HG02884 (cell line): Measurements from ENCODE around the gene FOXP1.
"Not testable (repeated sequence)": the region's sequence is repeated elsewhere in the genome, so short reads cannot be mapped to it uniquely, and the experiment has no call there.

Experiments used
- ATAC-seq: cut with Tn5 transposase; IDR thresholded peaks from one replicate; pipeline ENCODE4 v1.9.1; 2021; ENCODE audit warnings: mild to moderate bottlenecking, moderate library complexity; ENCODE audit not compliant: unreplicated experiment

Gene FOXP1

DNA sequence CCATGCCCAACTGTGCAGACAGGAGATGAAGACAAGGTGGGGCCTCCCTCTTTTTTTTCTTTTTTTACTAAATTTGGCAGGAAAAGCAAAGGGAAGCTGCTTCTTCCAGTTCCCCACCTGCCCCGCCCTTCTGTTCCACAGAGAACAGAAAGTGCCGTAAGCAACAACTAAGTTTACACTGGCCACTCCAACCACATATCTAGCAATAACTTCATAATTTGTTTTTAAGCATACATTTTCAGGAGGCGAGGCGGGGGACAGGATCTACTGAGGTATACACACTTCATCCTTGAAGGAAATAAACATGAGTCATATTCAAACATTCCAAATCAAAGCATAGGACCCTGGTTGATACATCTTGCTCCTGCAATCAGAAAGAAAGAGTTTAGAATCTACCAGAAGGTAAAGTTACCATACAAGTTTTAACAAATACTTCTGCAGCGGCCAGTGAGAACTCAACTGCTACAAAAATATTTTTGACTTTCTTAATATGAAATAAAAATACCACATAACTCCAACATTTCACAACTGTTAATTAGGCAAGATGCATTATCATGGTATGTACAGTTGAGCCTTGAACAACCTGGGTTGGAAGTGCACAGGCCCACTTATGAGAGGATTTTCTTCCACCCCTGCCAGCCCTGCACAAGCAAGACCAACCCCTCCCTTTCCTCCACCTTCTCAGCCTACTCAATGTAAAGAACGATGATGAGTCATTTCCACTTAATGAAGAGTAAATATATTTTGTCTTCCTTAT lies 50.7 kb downstream of the FOXP1 start:
- ATAC-seq = no peak

DNA sequence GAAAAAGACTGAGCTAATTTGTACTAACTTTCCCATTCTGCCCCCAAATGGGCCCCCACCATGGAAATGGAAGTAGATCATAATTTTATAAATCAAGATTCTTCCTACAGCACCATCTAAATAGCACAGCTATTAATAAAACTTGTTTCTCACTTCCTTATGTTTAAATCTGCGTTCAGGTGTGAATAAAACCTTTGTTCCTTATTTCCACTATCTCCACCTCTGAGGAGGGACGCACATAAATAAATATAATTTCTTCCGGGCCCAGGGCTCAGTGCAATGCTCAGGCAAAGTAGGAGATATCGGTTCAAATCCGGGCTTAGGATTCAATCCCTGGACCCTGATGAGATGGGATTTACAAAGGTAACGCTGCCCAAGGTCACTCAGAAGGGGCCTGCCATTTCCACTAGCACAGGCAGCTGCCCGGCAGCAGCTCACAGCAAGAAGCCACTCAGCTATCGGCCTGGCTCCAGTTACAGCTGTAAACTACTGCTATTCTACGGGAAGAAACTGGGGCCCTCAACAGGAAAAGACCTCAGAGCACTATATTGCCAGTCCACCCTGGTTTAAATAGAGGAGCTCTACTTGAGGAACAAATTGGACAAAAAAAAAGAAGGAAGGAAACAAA lies 52.5 kb downstream of the FOXP1 start:
- ATAC-seq = no peak

DNA sequence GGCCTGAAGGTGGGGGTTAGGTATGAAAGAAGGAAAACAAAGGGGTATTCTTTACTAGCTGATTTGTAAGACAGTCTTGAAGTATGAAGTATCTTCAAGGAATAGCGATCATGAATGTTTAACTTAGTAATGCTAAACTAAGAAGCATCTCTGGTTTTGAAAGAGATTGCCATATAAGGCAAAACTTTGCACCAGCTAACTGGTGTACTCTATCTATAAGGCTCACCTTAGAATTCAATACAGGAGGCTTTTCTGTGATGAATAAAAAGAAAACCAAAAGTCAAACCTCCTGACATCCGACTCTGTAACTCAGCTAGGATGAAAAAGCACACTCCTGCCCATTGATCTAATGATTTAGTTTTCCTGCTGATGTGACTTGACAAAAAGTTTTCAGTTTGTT lies 54.7 kb downstream of the FOXP1 start:
- ATAC-seq = no peak

DNA sequence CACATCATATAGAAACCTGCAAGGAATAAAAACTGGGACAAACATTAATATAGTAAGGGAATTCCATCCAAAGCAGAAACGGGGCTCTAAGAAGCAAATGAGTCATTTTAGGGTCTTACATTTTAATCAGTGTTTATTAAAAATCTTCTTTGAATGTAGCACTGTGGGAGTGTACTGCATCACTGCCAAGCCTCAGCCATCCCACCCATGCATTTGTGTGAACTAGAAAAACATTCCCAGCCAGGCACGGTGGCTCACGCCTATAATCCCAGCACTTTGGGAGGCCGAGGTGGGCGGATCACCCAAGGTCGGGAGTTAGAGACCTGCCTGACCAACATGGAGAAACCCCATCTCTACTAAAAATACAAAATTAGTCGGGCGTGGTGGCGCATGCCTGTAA lies 57.1 kb downstream of the FOXP1 start:
- not testable (repeated sequence) for ATAC-seq

DNA sequence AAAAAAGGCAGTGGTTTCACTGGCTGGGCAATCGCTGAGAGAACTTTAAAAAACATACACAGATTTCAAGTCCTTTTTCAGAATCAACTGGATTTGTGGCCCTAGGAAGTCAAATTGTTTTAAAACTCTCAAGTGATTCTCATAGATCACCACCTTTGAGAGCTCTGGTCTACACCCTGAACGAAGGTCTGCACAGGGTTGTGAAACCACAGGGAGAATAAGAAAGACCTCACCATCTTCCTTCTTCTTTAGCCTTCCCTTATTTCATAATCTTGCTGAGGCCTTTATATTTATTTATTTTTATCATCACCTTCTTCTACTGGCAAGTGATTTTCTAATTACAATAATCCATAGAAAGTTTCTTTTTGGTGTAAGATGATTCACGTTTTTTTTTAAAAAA lies 58.1 kb downstream of the FOXP1 start:
- ATAC-seq = no peak

DNA sequence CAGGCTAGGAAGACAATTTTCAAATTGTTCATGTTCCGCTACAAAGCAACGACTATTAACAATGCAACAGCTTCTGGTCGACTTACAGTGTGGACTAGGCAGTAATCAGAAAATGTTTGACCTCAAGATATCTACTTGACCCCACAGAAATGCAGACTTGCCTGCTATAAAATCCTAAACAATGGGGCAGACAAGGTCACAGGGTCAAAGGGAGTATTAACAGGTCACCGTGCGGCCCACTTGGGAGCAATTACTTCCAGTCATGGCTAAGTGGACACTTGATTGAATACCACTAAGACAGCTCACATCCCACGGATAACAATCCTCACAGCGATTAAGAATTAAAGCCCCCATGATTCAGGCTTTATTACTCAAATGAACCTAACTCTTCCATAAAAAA lies 58.9 kb downstream of the FOXP1 start:
- ATAC-seq = no peak

DNA sequence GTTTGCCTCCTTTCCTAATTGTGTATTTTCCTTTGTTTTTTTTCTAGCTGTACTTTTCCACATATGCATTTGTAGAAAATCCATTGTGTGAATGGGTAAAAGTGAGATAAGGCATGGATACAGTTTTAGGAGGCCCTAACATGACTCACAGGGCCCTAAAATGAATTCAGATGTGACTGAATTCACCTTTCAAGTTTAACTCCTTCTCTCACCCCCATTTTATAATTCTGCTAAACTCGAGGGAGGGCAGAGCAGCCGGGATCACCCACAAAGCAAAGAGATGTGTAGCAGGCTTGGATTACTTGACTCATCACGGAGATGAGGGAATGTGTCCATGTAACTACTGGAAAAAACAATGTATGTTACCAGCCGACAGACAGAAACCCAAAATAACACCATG lies 59.9 kb downstream of the FOXP1 start:
- ATAC-seq = no peak

DNA sequence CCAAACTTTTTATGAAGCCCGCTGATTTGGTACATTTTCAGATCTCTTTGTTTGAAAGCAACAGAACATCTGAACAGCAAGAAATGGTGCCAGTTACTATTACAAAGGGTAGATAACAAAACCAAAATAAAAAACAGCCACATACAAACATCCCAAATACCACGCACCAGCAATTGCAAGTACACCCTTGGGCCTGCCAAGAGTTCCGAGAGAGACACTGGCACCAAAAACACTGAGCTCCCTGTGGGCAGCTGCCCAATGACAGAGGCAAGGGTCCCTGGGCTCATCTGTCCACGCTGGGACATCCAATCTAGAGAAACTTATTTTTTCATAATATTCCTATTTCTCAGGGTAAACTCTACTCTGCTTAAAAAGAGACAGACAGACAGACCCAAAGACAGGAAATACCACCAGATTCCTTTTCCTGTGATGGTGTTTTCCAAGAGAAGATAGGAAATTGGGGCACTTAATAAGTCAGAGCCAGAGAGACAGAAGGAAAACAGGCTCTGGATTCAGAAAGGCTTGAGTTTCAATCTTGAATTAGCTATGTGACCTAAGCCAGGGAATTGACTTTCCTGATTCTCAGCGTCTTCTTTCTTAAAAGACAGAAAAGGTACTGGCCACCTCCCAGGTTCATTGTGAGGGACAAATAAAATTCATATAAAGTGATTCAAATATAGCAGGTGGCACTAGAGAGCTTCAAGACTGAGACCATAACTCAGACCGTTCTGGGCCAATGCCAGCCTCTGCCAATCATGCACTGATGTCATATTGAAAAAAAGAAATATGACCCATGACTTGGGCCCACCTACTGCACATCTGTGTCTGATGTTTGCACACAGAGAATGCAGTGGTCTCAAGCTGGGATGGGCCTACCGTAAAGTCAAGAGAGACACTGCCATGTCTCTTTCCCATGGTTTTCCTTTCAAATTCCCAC lies 61.3 kb downstream of the FOXP1 start:
- no peak for ATAC-seq

DNA sequence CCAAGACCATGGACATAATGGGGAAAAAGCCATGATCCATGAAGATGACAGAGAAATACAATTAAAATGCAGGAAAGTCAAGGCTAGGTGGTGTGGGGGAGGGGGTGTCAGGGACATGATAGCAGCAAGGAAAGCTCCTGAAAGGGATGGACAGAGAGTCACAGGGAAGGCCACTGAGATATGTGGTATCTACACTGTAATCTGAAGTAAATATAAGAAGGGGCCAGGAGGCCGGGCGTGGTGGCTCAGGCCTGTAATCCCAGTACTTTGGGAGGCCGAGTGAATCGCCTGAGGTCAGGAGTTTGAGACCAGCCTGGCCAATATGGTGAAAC lies 62.5 kb downstream of the FOXP1 start:
- no peak for ATAC-seq

DNA sequence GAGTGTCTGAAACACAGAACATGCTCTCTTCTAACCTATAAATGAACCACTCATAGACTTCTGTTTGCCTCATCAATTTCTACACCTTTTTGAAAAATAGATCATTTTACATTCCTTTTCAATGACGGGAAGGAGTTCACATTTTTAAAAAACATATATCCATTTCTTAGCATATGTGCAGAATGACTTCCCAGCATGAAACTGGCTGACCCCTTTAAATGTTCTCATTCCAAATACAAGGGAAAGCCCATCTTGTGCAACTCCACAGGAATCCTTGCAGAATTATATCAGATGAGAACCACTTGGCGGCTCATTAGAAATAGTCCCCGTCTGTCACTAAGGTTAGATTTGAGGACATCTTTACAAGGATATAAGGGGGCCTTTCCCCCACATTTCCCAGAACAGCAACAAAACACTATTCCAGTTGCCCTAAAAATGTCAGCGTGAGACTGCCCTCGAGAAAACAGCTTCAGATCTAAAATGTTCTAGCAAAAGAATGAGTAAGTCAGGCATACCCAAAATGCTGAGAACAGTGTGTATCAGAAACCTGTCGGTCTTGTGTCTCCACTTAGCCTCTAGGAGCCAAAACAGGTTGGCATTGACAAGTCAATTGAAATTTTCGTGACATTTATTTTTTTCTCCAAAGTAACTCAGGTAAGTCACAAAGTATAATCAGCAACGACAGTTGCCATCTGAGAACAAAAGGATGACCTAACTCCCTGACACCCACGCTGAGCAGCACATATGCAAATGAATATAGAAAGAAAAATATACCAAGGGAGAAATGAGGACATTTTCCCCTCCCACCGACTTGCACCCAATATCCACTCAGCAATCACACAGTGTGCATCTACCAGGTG lies 63.1 kb downstream of the FOXP1 start:
- no peak for ATAC-seq

DNA sequence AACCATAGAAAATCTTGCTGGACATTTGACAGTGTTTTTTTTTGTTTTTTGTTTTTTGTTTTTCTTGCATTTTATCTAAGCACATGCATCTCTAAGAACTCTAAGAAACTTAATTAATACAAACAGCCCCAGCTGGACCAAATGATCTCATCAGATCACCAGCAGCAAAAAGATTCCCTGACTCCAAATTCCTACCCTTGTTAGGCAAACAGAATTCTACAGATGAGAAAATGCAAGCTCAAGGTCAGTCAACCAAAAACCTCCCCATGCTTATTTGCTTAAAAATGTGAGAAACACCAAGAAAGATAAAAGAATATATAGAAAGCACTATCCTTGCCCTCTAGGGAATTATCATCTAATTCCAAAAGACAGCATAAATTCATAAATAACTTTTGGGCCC lies 65.4 kb downstream of the FOXP1 start:
- no peak for ATAC-seq

DNA sequence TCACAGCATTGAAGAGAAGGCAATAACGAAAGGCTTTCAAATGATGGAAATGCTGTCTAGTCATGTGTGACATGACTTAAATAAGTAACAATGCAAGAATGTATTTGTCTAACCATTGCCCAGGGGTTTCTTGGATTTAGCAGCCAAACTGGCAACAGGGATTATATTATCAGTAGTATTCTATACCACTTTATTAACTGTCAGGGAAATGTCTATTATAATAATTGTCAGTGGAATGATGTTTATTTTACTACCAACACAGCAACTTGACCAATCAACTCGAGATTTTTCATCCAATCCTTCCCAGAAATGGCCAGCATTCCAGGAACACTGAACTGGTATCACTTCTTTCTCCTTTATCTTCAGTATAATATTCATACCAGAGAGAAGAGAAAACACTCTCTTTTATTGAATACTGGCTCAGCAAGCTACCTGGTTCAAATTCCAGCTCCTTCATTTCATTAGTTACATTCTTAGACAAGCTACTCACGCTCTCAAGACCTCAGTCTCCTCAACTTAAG lies 66.2 kb downstream of the FOXP1 start:
- ATAC-seq = no peak

DNA sequence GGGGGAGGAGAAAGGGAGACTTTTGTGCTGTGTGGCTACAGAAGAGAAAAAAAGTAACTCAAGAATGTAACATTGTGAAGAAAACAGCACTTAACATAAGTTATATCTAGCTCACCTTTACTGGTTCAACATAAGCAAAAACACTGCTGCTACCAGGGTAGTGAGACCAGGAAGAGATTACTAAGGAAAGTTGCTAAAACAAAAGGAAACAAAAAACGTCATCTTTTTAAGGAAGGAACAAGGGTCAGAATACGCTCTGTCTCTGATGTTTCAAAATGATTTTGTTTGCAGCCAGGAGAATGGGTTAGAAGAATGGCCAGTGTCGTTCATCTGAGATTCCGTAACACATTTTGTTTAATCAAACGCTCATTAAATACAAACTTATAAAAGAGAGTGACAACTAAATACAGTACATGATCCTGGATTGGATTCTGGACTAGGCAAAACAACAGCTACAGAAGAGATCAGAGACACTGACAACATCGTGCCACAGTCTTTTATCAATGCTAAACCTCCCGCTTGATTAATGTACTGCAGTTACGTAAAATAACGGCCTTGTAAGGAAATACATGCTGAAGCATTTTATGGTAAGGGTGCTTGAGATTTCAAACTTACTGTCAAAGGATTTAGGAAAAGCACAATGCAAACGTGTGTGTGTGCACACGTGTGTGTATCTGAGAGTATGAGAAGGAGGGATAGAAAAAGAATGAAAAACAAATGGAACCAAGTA lies 67.7 kb downstream of the FOXP1 start:
- no peak for ATAC-seq

DNA sequence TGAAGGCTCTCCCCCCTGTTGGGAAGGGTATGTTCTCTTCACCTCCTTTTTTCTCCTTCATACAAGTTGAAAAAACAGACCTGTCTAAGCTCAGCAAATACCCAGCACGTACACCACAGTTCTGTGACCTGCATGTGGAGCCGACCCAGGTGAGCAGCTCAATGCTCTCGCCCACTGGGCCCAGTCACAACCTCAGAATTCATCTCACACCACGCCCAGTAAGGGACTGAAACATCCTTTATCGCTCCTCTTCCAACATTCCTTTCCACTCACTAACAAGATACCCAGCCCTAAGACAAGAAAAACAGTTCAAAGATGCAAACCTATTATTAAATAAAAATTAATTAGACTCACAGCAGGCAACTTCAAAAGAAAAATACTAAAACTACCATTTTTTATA lies 68.9 kb downstream of the FOXP1 start:
- no peak for ATAC-seq

DNA sequence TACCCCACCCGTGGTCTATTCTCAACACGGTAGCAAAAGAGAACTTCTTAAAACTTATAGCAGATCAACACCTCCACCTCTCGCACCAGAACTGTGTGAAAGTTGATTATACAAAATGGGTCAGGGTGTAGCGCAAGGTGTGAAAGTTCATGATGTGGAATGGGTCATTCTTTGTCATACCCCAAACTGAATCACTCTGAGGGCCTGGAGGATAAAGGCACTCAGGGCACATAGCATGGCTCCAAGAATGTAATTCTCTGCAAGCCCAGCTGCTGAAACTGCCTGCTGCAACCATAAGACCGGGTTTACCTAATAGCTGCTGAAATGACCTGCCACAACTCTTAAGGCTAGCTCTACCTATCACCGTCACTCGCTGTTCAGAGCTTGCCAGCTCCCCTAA lies 70.0 kb downstream of the FOXP1 start:
- ATAC-seq = no peak

DNA sequence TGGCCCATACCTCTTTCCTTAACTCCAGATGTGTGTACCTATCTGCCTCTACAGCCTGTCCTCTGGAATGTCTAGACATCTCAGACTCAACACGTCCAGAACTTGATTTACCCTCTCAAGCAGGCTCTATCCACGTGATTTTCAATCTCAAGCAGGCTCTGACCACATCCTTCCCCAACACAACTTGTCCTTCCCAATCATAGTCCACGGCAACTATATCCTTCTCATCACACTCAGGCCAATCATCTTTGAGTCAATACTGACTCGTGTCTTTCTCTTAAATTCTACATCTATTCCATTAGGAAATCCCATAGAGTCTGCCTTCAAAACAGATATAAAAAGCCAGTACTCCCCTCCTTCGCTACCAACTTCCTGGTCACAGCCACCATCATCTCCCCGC lies 70.4 kb downstream of the FOXP1 start:
- no peak for ATAC-seq

DNA sequence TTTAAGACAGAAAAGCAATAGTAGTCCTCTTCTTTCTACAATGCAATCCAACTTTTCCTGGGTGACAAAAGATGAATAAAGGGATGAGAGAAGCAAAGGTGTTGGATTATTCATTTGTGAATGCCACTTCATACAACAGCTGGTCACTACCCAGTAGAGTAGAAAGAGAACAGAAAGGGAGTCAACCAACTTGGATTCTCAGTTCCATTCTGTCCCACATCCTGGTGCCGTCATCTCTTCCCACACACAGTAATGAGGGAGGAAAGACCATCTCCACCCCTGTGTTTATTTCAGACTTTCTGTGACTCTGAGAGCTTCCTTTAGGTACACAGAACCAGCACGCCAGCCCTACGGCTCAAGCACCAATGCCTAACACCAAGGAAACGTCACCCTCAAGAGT lies 71.0 kb downstream of the FOXP1 start:
- no peak for ATAC-seq

DNA sequence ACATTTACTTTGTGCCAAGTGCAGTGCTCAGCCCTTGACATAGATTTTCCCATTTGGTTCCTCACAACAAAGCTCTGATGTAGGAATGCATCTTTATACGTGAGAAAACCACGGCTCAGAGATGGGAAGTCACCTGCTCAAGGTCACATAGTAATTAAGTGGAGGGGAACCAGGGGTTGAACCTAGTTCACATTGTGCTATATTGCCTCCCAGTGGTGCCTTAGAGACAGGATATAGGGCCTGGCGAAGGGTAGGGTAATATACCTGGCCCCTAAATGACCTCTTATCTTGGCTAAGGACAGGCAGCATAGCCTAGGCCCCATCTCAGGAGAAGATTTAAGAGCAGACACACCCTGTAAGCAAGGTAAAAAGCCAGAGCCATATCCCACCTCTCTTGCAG lies 71.5 kb downstream of the FOXP1 start:
- ATAC-seq = no peak

DNA sequence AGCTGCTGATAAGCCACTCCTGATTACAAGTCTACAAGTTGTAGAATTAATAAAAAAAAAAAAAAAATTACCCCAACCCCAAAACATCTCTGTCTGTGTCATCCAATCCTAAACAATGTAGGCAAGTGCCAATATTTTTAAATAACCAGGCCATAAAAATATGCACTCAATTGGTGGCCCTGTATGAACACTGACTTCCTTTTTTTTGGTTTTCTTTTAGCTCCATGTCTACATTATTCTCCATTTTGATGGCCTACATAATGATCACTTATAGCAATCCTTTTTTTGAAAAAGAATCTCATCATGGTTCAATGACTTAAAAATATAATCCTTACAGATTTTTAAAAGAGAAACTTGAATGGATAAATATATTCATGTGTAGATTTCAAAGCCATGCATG lies 72.1 kb downstream of the FOXP1 start:
- no peak for ATAC-seq

DNA sequence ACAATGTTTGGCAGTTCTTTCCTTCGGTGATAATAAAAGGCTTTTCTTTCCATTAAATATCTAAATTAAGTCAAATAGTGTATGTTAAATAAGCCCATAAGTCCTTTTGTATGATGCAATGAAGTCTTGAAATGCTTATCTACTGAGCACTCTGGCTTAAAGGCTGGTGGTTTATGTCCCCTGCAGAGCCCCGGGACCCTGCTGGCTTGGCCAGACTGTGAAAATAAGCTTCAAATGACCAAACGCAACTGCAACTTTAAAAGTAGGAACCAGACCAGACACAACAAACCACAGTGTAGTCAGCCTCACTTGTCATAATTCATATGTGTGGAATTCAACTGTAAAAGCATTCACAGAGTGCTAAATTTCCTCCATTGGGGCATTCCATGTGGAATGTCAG lies 72.5 kb downstream of the FOXP1 start:
- no peak for ATAC-seq
